ENCODE results near the gene ALG12.

Gene ALG12

GRCh38 chr22:49929211-49929979, 11.2 kb upstream of the ALG12 start:
- peak; percentile 70 for DNase-seq

- DNase-seq = no peak
Observed at GRCh38 chr22:49928555-49929210, 10.4 kb upstream of the ALG12 start.

- DNase-seq = no peak
Observed at GRCh38 chr22:49928185-49928495, 9.9 kb upstream of the ALG12 start.

- no peak for DNase-seq
Observed at GRCh38 chr22:49927483-49928184, 9.4 kb upstream of the ALG12 start.

GRCh38 chr22:49926916-49927315, 8.7 kb upstream of the ALG12 start:
- no peak for DNase-seq

- DNase-seq = peak; percentile 29
Observed at GRCh38 chr22:49925525-49926128, 7.4 kb upstream of the ALG12 start.

- no peak for DNase-seq
Observed at GRCh38 chr22:49924113-49924833, 6.0 kb upstream of the ALG12 start.

- DNase-seq = peak; percentile 45
Observed at GRCh38 chr22:49923445-49923844, 5.2 kb upstream of the ALG12 start.

- no peak for DNase-seq
Observed at GRCh38 chr22:49922926-49923325, 4.7 kb upstream of the ALG12 start.

- DNase-seq = no peak
Observed at GRCh38 chr22:49922484-49922883, 4.2 kb upstream of the ALG12 start.

GRCh38 chr22:49921508-49922278, 3.5 kb upstream of the ALG12 start:
- no peak for DNase-seq

- DNase-seq = no peak
Observed at GRCh38 chr22:49920859-49921258, 2.6 kb upstream of the ALG12 start.

- DNase-seq = no peak
Observed at GRCh38 chr22:49918911-49919881, 958 bp upstream of the ALG12 start.

GRCh38 chr22:49916831-49917230, 1.4 kb downstream of the ALG12 start:
- no peak for DNase-seq

- no peak for DNase-seq
Observed at GRCh38 chr22:49915610-49916009, 2.6 kb downstream of the ALG12 start.

- no peak for DNase-seq
Observed at GRCh38 chr22:49914256-49914655, 4.0 kb downstream of the ALG12 start.

GRCh38 chr22:49913446-49913845, 4.8 kb downstream of the ALG12 start:
- DNase-seq = no peak

GRCh38 chr22:49913026-49913425, 5.2 kb downstream of the ALG12 start:
- DNase-seq = no peak

- no peak for DNase-seq
Observed at GRCh38 chr22:49911881-49912625, 6.2 kb downstream of the ALG12 start.

Data from hematopoietic multipotent progenitor cell treated with erythropoietin and hydrocortisone succinate and interleukin-3 and kit ligand, for 6 days (in vitro differentiated cells).